Activated T-cell treated with anti-CD3 and anti-CD28 coated beads, Interleukin-2, amount 50 U/mL, for 4 hours (primary cell): ENCODE measurements around the gene ICAM3. TPM values are rescaled to one million over a fixed set of nuclear protein-coding genes. Genes with fewer than 3 reads are reported as not detected.
"Not testable (repeated sequence)": the region's sequence is repeated elsewhere in the genome, so short reads cannot be mapped to it uniquely, and the experiment has no call there.

Experiments used
- ATAC-seq, 2 donors: fragments of 200-7000 bp; cut with Tn5 transposase; one replicate each; pipeline ENCODE4 v1.10.0; 2021
- DNase-seq: peaks from one replicate; pipeline ENCODE4 v3.0.0-alpha.2; 2020
- H3K27me3 Mint-ChIP-seq: one replicate; pipeline ENCODE4 v1.8.0; 2021; ENCODE audit warnings: low read depth, mixed read lengths
- H3K36me3 Mint-ChIP-seq: one replicate; pipeline ENCODE4 v1.8.0; 2022; ENCODE audit warnings: mixed read lengths; ENCODE audit not compliant: insufficient read depth
- H3K4me1 Mint-ChIP-seq: one replicate; pipeline ENCODE4 v1.8.0; 2021; ENCODE audit warnings: low read depth, mixed read lengths
- H3K4me3 Mint-ChIP-seq: one replicate; pipeline ENCODE4 v1.8.0; 2021; ENCODE audit warnings: mild to moderate bottlenecking, moderate library complexity, mixed read lengths
- H3K9me3 Mint-ChIP-seq: one replicate; pipeline ENCODE4 v1.8.0; 2021; ENCODE audit warnings: mixed read lengths
- total RNA-seq, 3 donors: library from RNA; stranded (reverse); gene quantifications; one replicate each; pipeline ENCODE4 v1.2.1, GENCODE V29; 2021

ICAM3 gene, protein sequence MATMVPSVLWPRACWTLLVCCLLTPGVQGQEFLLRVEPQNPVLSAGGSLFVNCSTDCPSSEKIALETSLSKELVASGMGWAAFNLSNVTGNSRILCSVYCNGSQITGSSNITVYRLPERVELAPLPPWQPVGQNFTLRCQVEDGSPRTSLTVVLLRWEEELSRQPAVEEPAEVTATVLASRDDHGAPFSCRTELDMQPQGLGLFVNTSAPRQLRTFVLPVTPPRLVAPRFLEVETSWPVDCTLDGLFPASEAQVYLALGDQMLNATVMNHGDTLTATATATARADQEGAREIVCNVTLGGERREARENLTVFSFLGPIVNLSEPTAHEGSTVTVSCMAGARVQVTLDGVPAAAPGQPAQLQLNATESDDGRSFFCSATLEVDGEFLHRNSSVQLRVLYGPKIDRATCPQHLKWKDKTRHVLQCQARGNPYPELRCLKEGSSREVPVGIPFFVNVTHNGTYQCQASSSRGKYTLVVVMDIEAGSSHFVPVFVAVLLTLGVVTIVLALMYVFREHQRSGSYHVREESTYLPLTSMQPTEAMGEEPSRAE
- total RNA-seq = 10 to 100 TPM; 60.2 to 62.3 (median 62.2) TPM

DNA sequence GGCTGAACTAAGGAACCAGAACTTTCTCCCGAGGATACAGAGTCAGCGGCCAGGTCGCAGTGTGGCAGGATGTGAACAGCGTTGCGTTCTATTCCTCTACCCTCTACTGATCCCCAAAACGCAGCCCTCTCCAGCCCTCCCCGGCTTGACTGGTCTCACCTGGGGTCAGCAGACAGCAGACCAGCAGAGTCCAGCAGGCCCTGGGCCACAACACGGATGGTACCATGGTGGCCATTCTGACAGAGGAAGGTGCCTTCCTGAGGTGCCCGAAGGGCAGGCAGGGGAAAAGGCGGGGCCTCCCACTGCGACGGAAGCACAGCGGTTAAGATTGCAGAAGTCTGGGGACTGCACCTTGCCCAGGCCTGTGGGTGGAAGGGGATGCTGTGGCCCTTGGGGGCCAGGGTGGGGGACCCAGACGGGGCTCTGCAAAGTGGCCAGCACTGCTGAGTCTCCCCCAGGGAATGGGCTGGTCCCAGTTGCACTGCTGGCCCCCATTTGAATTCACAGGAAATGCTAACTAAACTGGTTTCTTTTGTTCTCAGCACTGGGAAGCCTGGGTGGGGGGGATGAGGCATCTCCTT is at the start of gene ICAM3:
ICAM3 (minus strand) TSS at position 245 of the 581 bp plus-strand sequence; CDS start at position 235, 10 bp downstream.
- DNase-seq = peak; percentile 44
- H3K36me3 Mint-ChIP-seq = no peaks in the 10 kb centered on the region

DNA sequence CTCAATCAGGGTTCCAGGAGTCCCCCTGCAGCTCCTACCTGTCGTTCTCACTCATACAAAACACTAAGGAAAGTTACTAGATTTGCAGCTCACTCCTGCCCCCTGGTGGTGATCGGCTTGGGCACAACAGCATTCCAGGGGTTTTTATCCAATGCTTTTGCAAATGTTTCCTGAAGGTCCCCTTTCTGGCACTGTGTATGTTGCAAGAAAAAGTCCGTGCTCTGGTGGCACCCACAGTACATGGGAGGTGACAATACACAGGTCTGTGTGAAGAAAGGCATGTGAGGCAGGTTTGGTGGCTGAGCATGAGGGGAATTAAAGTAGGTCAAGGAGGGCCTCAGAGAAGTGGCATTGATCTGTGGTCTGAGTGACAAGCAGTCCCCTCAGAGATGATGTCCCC is 49.5 kb upstream of the ICAM3 start:
- Mint-ChIP-seq H3K4me1 (peaks cover 4% of the 10 kb centered on the region), H3K4me3 (no peak overlapping the region), H3K27me3 (no peaks in the 10 kb centered on the region), H3K36me3 (peaks cover 8% of the 10 kb centered on the region), H3K9me3 (no peaks in the 10 kb centered on the region)
- ATAC-seq (peak; percentile 56 to 62), DNase-seq (peak; percentile 88)

More for the DNA sequence above, at the start of gene ICAM3:
- peaks cover 30% of the 10 kb centered on the region for H3K4me1 Mint-ChIP-seq
- ATAC-seq = peak; percentile 93
- H3K4me3 Mint-ChIP-seq = peak within 1 kb of the TSS; percentile 86
- H3K9me3 Mint-ChIP-seq = no peaks in the 10 kb centered on the region
- no peaks in the 10 kb centered on the region for H3K27me3 Mint-ChIP-seq

DNA sequence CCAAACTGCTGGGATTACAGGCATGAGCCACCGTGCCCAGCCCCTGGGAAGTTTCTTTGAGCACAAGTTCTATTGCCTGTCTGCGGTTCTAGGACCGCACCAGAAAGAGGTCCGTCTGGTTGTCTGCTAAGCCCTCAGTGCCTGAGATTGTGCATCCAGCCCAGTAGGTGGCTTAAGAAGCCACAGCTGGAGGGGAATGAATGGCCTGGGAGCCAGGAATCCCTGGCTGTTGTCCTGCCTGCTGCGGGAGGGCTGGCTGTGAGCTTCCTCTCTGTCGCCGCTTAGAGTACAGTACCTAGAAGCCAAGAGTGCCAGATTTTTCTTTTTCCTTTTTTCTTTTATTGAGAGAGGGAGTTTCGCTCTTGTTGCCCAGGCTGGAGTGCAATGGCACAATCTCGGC is 45.2 kb upstream of the ICAM3 start:
- no peak for ATAC-seq
- H3K4me1 Mint-ChIP-seq = peaks cover 15% of the 10 kb centered on the region
- no peaks in the 10 kb centered on the region for H3K36me3 Mint-ChIP-seq
- no peak overlapping the region for H3K4me3 Mint-ChIP-seq
- no peak for DNase-seq
- no peaks in the 10 kb centered on the region for H3K9me3 Mint-ChIP-seq
- H3K27me3 Mint-ChIP-seq = no peaks in the 10 kb centered on the region

DNA sequence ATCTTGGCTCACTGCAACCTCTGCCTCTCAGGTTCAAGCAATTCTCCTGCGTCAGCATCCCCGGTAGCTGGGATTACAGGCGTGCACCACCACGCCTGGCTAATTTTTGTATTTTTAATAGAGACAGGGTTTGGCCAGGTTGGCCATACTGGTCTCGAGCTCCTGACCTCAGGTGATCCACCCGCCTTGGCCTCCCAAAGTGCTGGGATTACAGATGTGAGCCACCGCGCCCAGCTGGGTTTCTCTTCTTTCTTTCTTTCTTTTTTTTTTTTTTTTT is 43.7 kb upstream of the ICAM3 start:
- H3K36me3 Mint-ChIP-seq, H3K9me3 Mint-ChIP-seq, H3K4me3 Mint-ChIP-seq, DNase-seq, ATAC-seq, H3K27me3 Mint-ChIP-seq: not testable (repeated sequence)
- peaks cover 18% of the 10 kb centered on the region for H3K4me1 Mint-ChIP-seq

DNA sequence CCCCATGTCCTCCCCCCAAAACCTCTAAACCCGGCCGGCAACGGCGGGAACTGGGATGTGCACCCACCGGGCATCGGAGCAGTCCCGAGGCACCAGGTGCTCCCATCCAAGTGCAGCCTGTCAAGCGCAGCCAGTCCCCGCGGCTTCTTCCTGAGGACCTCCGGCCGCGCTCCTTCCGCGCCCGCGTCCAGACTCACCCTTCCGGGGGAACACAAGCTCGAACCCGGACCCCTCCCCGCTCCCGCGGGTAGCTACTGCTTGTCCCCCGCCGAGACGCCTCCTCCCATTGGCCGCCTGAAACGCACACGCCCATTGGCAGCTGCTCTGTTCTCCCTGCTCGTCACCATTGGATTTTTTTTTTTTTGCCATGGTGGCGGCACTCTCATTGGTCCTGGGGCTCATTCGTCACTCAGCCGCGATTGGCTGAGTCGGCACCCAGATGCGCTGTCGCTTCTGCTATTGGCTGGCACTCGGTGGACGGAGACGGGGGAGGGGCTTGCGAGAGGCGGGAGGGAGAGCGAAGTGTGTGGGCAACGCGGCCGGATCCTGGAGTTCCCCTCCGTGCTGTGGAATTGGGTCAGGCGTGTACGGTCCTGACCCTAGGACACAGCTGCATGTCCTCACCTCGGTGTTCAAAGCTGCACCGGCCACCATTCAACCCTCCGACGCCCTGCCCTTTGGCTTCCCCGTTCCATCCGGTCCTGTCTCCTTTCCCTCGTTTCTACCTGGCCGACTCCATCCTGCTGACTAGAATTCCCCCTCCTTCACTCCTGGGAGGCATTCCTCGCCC is 41.1 kb upstream of the ICAM3 start, which contains the start of gene TYK2:
TYK2 (minus strand) TSS at position 260 of the 790 bp plus-strand sequence. CDS start 2,166 bp downstream, outside the sequence.
- Mint-ChIP-seq H3K4me1 (peaks cover 18% of the 10 kb centered on the region), H3K4me3 (peak within 1 kb of the TSS; percentile 96), H3K36me3 (peaks cover 12% of the 10 kb centered on the region), H3K27me3 (no peaks in the 10 kb centered on the region), H3K9me3 (no peaks in the 10 kb centered on the region)
- ATAC-seq (peak; percentile 96), DNase-seq (peak; percentile 94)

DNA sequence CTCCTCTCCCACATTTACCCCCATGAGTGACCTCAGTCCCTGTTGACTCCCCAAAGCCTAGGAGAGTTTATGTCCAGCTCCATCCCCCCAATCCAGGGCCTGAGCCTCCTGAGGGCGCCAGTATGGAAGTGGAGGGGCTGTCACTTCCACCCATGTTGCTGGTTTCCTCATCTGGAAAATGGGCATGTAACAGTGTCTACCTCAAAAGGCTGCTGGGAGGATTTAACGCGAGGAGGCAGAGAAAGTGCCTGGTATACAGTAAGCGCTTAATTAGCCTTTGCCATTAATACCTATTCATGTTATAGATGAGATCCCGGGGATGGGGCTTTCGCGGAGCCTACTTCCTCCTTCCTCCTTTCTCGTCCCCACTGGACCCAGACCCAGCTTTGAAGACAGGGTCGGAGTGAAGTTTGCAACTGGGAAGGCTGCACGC is 40.5 kb upstream of the ICAM3 start:
- H3K27me3 Mint-ChIP-seq = no peaks in the 10 kb centered on the region

DNA sequence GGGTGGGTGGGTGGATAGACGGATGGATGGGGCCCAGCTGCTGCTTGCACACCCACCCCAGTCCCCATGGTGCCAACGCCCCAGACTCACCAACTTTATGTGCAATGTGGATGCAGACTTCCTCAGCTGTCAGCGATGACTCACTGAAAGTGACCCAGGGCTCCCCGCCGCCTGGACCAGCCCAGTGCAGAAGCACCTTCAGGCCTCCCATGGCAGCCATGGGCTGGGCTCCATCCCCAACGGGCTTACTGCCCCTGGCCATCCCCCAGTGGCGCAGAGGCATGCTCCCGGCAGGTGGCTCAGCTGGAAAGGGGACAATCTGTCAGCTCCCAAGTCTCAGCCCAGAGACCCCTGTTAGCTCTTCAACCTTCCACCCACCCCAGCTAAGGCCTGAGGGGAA is 38.7 kb upstream of the ICAM3 start:
- DNase-seq = no peak
- Mint-ChIP-seq H3K27me3 (no peaks in the 10 kb centered on the region), H3K36me3 (peaks cover 20% of the 10 kb centered on the region), H3K4me1 (peaks cover 20% of the 10 kb centered on the region), H3K9me3 (no peaks in the 10 kb centered on the region), H3K4me3 (no peak overlapping the region)
- no peak for ATAC-seq

More for the DNA sequence above, 40.5 kb upstream of the ICAM3 start:
- Mint-ChIP-seq H3K36me3 (peaks cover 14% of the 10 kb centered on the region), H3K4me3 (peak overlapping the region; percentile 96), H3K9me3 (no peaks in the 10 kb centered on the region), H3K4me1 (peaks cover 20% of the 10 kb centered on the region)
- ATAC-seq (no peak), DNase-seq (no peak)

DNA sequence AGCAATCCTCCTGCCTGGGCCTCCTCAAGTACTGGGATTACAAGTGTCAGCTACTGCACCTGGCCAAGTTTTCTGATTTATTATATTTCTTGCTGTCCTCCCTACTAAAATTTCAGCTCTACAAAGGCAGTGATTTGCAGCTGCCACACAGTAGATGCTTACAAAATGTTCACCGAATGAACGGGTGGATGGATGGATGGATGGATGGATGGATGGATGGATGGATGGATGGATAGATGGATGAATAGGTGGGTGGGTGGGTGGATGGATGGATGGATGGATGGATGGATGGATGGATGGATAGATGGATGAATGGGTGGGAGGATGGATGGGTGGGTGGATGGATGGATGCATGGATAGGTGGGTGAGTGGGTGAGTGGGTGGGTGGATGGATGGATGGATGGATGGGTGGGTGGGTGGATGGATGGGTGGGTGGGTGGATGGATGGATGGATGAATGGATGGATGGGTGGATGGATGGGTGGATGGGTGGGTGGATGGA is 37.8 kb upstream of the ICAM3 start:
- not testable (repeated sequence) for H3K27me3 Mint-ChIP-seq, ATAC-seq, H3K9me3 Mint-ChIP-seq, DNase-seq, H3K4me3 Mint-ChIP-seq
- Mint-ChIP-seq H3K4me1 (peaks cover 20% of the 10 kb centered on the region), H3K36me3 (peaks cover 20% of the 10 kb centered on the region)

DNA sequence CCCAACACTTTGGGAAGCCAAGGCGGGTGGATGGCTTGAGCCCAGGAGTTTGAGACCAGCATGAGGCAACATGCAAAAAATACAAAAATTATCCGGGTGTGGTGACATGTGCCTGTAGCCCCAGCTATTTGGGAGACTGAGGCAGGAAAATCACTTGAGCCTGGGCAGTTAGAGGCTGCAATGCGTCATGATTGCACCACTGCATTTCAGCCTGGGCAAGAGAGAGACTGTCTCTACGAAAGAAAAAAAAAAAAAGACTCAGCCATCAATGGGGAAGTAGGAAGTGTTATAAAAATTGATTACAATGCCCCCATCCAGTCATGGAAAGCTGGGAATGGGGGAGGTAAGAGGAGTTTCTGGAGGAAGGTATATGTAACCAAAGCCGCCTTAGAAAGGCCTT is 35.5 kb upstream of the ICAM3 start:
- Mint-ChIP-seq H3K36me3 (peaks cover 20% of the 10 kb centered on the region), H3K27me3 (no peaks in the 10 kb centered on the region), H3K9me3 (no peaks in the 10 kb centered on the region), H3K4me1 (peaks cover 10% of the 10 kb centered on the region), H3K4me3 (no peak overlapping the region)
- DNase-seq (no peak), ATAC-seq (no peak)

DNA sequence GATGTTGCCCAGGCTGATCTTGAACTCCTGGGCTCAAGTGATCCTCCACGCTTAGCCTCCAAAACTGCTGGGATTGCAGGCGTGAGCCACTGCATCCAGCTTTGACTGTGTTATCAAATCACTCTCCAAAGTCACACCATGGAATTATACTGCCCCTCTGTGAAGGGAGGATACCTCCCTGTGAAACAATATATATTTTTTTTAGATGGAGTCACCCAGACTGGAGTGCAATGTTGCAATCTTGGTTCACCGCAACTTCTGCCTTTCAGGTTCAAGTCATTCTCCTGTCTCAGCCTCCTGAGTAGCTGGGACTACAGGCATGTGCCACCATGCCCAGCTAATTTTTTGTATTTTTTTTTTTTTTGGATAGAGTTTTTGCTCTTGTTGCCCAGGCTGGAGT is 33.3 kb upstream of the ICAM3 start:
- no peak for ATAC-seq
- DNase-seq = no peak
- Mint-ChIP-seq H3K9me3 (no peaks in the 10 kb centered on the region), H3K27me3 (no peaks in the 10 kb centered on the region), H3K36me3 (peaks cover 19% of the 10 kb centered on the region), H3K4me3 (no peak overlapping the region), H3K4me1 (peaks cover 2% of the 10 kb centered on the region)

DNA sequence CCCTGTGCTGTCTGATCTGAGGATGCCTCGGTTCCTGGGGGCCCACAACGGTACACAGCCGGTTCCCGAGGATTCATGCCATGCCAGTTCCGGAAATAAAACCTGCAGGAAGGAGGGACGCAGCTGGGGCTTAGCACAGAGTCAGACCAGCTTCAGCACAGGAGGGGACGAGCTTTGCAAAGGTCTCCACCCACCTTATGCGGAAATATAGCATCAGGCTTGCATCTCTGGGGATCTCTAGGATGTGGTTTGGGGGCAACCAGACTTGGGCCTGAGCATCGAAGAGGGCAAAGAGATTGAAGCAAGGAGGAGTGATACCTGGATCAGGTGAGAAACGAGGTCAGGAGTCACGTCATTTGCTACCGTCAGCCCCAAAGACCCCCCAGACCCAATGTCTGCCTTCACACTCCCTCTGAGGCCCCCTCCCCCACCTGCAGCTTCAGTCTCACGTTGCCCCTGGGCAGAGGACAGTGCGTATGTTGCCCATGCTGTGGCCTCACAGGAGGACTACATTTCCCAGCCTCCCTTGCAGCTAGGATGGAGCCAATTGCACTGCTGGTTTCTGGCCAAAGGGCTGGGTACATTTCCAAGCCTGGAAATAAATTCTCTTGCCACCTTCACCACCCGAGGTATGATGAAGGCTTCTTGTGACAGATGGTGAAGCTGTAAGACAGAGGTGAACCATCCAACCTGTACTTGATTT is 28.8 kb upstream of the ICAM3 start:
- DNase-seq (no peak), ATAC-seq (no peak)
- H3K9me3 Mint-ChIP-seq = no peaks in the 10 kb centered on the region
- H3K36me3 Mint-ChIP-seq = peaks cover 17% of the 10 kb centered on the region
- H3K27me3 Mint-ChIP-seq = no peaks in the 10 kb centered on the region
- no peaks in the 10 kb centered on the region for H3K4me1 Mint-ChIP-seq
- no peak overlapping the region for H3K4me3 Mint-ChIP-seq

DNA sequence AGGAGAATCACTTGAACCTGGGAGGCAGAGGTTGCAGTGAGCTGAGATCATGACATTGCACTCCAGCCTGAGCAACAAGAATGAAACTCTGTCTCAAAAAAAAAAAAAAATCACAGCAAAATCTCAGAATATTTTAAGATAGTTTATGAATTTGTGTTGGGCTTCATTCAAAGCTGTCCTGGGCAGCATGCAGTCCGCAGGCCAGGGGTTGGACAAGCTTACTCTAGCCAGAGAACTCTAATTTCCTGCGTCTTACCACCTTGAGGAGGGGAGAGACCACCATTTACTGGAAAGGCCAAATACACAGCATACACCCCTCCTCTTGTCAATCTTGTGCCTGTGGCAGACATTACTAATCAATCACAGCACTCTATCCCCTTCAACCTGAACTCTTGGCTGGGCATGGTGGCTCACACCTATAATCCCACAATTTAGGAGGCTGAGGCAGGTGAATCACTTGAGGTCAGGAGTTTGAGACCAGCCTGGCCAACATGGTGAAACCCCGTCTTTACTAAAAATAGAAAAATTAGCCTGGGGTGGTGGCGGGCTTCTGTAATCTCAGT is 27.6 kb upstream of the ICAM3 start:
- not testable (repeated sequence) for H3K4me1 Mint-ChIP-seq, DNase-seq, H3K4me3 Mint-ChIP-seq, H3K27me3 Mint-ChIP-seq, H3K9me3 Mint-ChIP-seq, ATAC-seq
- H3K36me3 Mint-ChIP-seq = peaks cover 17% of the 10 kb centered on the region

DNA sequence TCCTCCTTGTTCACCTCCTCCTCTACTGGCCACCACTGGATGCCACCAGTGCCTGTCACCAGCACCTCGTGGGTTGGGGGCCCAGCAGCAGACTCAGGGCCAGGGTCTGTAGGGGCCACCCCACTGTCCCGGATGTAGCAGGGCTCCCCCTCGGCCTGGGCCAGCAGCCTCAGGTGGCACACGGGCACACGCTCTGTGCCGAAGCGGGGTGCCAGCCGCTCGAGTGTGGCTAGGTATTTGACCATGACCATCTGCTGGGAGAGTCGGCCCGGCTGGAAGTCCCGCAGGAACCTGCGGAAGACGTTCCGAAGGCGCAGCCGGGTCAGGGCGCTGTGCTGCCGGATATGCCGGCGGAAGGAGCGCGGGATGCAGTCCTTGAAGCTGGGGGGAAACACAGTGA is 26.1 kb upstream of the ICAM3 start:
- Mint-ChIP-seq H3K4me1 (no peaks in the 10 kb centered on the region), H3K27me3 (no peaks in the 10 kb centered on the region), H3K9me3 (no peaks in the 10 kb centered on the region), H3K36me3 (peaks cover 23% of the 10 kb centered on the region), H3K4me3 (no peak overlapping the region)
- DNase-seq (no peak), ATAC-seq (no peak)
